Measurements from ENCODE around the gene ZNF785.
A peak's percentile ranks its signal among the peaks of the same experiment; 100 is the strongest.
"Not testable (repeated sequence)": the region's sequence is repeated elsewhere in the genome, so short reads cannot be mapped to it uniquely, and the experiment has no call there.

The ZNF785 gene

DNA sequence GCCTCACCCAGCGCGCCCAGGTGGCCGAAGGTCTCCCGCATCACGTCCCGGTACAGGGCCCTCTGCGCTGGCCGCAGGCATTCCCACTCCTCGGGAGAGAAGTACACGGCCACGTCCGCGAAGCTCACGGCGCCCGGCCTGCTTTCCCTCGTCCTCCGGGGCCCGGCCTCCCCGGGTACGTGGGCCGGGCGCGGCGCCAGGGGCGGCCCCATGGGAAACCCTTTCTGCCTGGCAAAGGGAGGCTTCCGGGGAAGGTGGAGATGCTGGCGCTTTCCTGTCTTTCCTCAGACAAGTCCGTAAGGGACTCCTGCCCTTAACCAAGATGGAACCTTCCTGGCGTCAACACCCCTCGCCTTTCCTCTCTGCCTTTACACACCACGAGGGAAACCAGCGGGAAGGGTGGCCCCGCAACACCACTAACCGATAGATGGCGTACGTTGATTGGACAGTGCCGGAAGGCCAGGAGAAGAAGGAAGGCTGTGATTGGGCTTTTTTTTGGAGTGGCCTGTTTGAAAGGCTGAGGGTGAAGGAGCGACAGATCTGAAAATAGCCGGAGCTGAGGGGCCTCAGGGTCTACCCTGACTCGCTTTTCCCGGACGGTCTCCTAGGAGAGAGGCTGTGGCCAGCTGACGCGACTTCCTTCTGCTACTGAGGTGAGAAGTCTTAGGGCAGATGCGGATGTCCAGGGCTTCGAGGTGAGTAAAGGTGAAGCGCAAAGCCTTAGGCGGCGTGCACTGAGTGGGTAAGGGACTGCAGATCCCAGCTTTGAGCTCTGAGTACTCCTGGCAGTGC, at the start of gene ZNF785:
Gene ZNF785, minus strand, starts transcription at position 298 of the 792 bp plus-strand sequence. Its CDS starts 86 bp downstream, at position 212.
- peak; percentile 99 for DNase-seq

DNA sequence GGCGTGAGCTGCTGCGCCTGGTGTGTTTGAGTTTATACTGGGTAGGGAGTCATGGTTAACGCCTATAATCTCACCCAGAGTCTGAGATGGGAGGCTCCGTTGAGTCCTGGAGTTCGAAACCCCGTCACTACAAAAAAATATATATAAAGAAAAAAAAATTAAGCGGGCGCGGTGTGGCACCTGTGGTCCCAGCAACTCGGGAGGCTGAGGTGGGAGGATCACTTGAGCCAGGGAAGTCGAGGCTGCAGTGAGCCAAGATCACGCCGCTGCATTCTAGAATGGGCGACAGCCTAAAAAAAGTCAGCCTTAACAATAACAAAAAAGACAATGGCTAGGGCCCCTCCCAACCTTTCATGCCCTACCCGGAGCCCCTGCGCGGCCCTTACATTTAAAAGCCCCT, 48.0 kb upstream of the ZNF785 start:
- no peak for DNase-seq

DNA sequence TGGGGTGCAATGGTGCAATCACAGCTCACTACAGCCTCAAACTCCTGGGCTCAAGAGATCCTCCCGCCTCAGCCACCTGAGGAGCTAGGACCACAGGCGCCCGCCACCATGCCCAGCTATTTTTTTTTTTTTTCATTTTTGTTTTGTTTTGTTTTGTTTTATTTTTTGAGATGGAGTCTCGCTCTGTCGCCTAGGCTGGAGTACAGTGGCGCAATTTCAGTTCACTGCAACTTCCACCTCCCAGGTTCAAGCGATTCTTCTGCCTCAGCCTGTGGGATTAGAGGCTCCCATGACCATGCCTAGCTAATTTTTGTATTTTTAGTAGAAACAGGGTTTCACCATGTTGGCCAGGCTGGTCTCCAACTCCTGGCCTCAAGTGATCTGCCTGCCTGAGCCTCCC, 47.0 kb upstream of the ZNF785 start:
- DNase-seq = not testable (repeated sequence)

DNA sequence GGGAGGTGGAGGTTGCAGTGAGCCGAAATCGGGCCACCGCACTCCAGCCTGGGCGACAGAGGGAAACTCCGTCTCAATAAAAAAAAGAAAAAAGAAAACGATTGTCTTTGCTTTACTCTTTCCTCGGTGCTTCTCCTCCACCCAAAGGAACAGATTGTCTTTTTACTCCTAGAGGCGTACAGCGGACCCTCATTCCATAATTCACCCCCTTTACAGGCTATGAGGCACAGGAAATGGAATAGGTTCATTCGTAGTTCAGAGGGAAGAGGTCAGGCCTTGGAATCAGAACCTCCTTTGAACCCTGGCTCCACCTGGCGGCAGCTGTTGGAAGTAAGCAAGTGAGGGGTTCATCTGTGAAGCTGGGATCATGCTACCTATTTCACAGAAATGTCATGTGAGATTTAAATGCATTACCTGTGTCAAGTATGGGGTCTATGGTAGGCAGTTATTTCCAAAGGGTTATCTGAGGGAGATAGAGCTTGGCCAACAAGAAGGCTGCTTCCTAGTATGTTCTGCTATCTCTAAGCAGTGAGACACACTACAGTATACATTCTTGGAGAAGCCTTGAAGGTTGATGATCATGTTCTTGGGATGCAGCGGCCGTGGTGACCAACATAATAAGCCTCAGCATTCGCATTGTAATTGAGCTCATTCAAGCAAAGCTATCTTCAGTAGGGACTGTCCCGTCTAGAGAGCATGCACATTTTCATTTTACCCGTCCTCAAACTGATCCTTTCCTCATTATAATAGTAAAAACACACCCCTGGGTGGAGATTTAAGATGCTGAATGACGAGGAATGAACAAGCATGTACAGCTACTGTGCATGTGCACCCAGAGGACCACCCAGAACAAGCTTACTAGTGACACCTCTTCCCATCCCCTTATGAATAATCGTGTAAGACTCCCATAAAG, 43.4 kb upstream of the ZNF785 start:
- peak; percentile 74 for DNase-seq

DNA sequence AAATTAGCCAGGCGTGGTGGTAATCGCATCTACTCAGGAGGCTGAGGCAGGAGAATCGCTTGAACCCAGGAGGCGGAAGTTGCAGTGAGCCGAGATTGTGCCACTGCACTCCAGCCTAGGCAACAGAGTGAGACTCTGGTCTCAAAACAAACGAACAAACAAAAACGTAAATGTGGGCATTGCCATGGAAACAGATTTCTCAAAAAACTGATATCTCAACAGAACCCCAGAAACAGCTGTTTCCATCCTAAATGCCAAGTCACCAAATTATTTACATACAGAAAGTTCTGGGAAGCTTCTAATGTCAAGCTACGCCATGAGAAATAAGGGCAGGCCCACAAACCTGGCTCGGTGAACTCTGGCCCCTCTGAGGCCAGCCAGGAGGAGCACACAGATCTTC, 40.7 kb upstream of the ZNF785 start:
- no peak for DNase-seq

DNA sequence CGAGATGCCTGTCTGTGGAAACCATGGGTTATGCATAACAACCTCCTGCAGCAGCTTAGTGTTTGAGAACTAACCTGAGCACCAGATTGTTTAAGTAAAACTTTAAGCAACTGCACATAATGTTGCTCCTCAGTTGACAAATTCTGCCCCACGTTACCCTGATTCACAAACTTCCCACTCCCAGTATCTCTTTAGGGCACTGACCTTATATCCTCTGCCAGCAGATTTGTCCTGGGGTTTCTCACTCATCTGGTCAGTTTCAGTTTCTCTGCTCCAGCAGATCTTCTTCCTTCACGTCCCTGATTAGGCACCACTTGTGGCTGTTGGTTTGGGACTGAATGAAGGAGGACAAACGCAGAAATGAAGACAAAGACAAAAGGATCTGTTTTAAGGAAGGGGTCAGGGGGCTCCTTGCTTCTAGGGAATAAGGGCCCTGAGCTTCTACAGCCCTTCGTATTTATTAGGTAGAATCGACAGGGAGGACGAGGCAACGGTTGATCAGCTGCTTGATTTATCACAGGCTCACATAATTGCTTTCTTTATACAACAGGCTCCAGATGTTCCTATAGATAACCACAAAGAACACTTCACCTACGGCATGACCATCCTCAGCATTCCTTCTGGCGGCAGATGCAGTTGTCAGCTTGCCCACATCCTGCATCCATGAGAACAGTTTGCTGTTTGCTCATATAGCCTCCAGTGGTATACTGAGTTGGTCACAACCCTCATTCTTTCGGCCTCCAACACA, 38.2 kb upstream of the ZNF785 start:
- peak; percentile 18 for DNase-seq

DNA sequence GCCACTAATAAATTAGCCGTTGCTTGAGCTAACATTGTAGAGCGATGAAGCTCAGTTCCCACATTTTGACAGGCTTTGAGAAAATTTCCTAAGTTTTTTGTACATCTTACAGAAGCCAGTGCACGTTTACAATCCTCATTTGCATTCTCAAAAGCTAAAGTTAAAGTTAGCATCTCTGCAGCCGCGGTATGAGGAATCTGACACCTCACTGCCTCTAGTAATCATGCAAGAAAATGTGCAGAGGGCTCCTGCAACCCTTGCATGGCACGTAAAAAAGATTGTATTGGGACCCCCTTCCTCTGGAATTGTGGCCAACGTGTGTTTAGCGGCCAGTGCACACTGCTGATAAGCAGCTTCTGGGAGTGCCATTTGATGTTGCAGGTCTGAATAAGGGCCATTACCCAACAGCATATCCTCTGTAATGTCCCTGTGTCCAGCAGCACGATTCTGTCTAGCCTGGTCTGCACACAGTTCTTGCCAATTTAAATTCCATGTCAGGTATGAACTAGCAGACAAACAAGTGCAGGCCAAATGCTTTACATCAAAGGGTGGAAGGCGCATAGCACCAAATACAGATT, 37.0 kb upstream of the ZNF785 start:
- no peak for DNase-seq

DNA sequence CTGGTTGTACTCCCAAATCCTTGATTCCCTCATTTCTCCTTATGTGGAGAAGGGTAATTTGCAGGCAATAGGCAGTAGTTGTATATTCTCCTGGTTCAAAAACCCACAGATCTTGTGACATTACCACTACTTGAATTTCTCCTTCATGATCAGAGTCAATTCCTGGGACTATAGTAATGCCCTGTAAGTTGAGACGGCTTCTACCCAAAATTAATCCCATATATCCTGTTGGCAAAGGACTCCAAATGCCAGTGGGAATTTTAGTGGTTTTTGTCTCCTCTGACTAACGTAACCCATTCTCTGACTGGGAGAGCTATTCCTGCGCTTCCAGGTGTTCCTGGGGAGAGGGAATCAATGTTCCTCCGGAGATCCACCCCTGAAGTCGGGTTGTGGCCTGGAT, 36.3 kb upstream of the ZNF785 start:
- peak; percentile 83 for DNase-seq

DNA sequence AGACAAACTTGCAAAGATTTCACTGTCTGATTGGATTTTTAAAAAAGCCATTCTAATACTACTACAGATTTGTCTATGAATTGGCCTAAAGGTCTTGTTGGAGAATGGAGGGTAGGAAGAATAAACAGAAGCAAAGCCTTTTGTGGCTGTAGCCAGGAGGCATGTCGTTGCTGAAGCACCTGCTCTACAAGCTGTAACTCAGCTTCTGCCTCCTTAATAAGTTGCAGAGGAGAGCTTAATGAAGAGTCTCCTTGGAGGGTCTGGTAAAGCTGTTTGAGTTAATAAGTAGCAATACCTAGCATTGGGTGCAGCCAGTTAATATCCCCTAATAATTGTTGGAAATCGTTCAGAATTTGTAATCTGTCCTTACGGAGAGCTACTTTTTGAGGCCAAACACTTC, 34.7 kb upstream of the ZNF785 start:
- DNase-seq = no peak

DNA sequence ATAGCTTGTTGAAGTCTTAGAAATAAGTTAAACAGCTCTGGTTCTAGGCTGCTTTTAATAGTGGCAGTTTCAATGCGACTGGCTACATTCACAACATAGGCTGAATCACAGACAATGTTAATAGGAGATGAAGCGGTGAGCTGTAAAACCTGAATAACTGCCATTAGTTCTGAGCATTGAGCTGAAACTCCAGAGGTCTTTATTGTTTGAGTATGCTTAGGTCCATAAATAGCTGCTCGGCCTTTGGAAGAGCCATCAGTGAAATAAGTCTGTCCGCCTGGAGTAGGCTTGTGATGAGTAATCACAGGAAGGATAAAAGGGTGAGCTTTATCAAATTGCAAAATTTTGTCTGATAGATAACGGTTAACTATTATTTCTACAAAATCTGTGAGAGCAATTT, 34.1 kb upstream of the ZNF785 start:
- DNase-seq = no peak

DNA sequence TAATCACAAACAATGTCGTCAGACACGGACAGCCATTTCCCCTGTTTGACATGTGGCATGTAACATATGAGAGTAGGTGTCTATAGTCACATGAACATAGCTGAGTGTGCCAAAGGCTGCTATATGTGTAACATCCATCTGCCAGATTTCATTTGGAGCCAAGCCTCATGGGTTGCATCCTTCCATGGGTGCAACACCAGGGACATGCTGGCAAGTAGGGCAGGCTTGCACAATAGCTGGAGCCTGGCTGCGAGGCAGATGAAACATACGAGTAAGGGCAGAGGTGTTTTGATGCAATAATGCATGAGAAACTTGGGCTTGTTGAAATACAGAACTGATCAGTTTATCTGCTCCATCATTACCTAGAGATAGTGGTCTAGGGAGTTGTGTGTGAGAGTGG, 33.7 kb upstream of the ZNF785 start:
- DNase-seq = no peak

DNA sequence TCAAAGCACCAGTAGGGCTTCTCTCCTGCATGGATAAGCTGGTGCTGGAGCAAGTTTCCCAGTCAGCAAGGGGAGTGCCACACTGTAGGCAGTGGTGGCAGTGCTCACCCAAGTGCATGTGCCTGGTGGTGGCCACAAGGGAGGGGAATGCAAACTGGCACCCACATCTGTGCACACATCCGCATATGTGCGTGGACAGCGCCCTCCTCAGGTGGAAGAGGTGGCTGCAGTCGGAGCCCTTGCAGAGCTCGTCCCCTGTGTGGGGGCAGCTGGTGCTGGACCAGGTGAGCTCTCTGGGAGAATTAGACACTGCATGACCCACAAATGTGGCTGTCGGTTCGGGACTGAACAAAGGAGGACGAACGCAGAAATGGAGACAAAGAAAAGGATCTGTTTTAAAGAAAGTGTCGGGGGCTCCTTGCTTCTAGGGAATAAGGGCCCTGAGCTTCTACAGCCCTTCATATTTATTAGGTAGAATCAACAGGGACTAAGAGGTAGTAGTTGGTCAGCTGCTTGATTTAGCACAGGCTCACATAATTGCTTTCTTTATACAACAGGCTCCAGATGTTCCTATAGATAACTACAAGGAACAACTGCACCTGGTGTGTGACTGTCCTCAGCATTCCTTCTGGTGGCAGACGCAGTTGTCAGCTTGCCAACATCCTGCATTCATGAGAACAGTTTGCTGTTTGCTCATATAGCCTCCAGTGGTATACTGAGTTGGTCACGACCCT, 30.0 kb upstream of the ZNF785 start:
- DNase-seq = no peak

DNA sequence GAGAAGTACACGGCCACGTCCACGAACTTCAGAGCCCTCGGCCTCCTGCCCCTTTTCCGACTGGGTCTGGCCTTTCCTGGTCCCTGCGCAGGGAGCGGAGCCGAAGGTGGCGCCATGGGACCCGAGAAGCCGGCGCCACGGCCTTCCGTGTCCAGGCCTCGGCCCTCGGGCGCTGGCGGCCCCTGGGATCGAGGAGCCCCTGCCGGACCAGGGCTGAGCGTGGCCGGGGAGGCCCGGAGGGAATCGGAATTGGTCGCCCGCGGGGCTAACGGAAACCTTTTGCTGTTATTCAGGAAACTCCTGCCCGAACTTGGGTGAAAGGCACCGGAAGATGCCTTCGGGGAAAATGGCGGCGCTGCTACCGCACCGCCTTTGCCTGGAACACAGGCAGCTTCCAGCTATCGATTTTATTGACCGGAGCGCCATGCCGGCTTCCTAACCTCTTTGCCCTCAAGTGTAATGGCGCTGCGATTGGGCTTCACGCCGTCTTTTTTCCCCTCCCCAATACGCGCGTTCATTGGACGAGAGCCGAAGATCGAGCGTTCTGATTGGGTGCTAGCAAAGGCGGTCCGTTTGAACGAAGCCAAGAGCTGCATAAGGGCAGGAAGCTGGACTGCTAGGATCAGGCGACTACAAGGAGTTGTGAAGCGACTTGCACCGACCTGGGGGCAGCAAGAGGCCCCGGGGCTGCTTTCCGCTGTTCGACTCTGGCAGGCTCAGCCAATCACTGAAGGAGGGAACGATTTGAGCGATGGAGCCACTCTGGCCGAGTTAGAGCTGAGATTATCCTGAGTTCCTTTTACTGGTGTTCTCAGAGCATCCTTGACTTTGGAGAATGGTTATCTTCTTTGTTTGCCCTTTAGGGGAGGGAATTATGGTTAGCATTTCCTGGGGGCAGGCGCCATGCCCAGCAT, 24.7 kb upstream of the ZNF785 start, which contains the start of gene ZNF689:
Gene ZNF689, minus strand, starts transcription at position 464 of the 914 bp plus-strand sequence. Its CDS starts 348 bp downstream, at position 116.
- DNase-seq = peak; percentile 97

DNA sequence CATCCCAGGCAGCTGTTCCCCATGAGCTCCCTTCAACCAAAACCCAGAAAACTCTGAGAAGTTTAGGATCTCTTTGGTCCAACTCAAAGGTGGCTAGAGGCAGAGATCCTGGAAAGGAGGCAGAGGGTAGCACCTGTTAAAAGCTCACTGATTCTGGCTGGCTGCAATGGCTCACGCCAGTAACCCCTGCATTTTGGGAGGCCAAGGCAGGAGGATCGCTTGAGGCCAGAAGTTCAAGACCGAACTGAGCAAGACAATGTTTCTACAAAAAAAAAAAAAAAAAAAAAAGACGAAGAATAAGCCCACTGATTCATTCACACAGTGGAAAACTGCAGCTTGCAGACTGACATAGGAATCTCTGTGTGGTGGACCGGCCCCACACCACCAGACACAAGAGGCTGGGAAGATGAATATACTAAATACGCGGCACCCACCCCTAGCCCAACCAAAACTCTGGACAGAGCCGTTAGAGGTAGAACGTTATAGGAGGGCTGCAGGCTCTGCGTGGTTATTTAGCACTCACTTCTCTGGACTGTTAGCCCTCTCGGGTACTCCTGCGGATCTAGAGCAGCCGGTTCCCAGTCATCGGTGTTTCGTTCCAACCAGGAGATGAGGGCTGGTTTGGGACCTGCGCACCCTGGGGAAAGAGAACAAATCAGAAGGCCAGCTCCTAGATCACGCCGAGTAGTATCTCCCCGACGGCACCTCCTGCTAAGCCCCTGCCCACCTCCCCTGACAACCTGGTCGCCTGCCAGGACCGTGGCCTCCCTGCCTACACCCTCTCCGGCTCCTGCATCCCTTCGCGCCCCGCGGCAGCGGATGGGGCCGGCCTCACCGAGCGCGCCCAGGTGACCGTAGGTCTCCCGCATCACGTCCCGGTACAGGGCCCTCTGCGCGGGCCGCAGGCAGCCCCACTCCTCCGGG, 23.8 kb upstream of the ZNF785 start:
- peak; percentile 34 for DNase-seq

DNA sequence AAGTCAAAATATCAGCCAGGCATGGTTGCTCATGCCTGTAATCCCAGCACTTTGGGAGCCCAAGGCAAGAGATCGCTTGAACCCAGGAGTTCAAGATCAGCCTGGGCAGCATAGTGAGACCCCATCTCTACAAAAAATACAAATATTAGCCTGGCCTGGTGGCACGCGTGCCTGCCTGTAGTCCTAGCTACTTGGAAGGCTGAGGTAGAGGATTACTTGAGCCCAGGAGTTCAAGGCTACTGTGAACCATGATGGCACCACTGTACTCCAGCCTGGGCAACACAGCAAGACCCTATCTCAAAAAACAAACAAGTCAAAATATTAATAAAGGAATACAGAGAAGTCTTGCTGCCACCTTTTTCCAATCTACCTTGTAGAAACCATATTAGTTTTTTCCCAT, 20.5 kb upstream of the ZNF785 start:
- DNase-seq = no peak

DNA sequence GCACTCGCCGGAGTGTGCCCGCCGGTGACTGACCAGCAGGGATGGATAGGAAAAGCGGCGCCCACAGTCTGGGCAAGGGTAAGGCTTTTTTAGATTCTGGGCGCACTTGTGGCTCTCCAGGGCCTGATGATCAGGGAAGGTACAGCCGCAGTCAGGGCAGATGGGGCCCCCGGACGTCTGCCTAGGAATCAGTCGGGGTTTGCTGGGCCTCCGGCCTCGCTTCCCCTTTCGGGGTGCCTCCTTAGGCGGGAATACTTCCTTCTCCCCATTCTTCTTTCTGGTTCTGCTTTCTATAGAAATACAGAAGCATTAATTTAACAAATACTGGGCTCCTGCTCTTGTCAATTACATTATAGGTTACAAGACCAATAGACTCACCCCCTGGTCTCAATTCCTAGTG, 19.7 kb upstream of the ZNF785 start:
- no peak for DNase-seq

DNA sequence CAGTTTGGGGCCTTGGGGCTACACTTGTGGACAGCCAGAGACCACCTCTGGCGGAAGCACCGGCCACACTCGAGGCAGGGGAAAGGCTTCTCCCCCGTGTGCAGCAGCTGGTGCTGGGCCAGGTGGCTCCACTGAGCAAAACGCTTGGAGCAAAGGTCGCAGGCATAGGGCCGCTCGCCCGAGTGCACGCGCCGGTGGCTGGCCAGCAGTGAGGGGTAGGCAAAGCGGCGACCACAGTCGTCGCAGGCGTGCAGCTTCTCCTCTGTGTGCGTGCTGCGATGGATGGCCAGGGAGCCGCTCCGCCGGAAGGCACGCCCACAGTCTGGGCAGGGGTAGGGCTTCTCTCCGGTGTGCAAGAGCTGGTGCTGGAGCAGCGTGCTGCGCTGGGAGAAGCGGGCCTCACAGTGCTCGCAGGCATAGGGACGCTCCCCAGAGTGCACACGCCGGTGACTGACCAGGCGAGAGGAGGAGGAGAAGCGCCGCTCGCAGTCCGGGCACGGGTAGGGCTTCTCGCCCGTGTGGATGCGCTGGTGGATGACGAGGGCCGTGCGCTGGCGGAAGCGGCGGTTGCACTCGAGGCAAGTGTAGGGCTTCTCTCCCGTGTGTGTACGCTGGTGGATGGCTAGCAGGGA, 18.9 kb upstream of the ZNF785 start:
- DNase-seq = no peak

DNA sequence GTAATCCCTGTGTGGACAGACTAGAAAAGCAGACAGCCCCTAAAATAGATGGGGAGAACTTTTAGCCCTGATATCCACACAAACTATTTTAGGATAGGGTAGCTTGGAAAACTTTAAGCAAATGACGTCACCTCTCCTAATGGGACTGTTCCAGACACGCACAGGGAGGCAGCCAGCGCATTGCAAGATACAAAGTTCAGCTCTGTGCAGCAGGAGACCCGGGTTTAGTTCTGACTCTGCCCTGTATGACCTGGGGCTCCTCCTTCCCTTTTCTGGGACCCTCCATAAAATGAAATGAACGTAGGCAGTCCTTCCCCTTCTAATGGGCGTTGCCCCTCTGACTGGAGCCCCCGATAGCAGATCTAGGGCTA, 18.4 kb upstream of the ZNF785 start:
- no peak for DNase-seq

DNA sequence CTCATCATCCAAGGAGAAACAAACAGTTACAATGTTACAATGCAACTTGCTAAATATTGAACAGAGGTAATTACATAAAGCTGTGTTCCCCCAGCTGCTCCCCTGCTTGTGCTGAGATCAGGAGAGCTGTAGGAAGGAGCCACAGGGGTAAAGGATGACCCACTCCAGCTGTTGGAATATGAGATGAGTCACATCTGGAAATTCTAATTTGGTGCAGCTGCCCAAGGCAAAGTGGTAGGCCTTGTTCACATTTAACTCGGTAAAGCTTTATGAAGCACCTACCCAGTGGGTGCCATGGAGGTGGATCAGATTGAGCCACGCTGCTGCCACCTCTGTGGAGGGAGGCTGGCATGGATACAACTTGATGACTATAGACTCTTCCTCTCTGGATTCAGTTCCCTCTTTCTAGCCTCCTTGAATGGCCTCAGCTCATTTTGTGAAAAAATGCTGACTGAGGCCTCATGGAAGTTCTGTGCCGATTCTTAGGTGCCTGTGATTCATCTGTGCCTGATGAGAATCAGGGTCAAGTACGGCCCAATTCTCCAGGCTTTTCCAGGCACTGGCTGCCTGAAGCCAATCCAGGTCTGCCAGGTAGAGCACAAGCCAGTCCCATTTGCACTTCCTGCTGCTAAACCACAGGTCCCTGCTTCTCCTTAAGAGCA, 17.2 kb upstream of the ZNF785 start:
- DNase-seq = peak; percentile 29
